Measurements from ENCODE around the gene ATP8B3.

Gene ATP8B3, protein sequence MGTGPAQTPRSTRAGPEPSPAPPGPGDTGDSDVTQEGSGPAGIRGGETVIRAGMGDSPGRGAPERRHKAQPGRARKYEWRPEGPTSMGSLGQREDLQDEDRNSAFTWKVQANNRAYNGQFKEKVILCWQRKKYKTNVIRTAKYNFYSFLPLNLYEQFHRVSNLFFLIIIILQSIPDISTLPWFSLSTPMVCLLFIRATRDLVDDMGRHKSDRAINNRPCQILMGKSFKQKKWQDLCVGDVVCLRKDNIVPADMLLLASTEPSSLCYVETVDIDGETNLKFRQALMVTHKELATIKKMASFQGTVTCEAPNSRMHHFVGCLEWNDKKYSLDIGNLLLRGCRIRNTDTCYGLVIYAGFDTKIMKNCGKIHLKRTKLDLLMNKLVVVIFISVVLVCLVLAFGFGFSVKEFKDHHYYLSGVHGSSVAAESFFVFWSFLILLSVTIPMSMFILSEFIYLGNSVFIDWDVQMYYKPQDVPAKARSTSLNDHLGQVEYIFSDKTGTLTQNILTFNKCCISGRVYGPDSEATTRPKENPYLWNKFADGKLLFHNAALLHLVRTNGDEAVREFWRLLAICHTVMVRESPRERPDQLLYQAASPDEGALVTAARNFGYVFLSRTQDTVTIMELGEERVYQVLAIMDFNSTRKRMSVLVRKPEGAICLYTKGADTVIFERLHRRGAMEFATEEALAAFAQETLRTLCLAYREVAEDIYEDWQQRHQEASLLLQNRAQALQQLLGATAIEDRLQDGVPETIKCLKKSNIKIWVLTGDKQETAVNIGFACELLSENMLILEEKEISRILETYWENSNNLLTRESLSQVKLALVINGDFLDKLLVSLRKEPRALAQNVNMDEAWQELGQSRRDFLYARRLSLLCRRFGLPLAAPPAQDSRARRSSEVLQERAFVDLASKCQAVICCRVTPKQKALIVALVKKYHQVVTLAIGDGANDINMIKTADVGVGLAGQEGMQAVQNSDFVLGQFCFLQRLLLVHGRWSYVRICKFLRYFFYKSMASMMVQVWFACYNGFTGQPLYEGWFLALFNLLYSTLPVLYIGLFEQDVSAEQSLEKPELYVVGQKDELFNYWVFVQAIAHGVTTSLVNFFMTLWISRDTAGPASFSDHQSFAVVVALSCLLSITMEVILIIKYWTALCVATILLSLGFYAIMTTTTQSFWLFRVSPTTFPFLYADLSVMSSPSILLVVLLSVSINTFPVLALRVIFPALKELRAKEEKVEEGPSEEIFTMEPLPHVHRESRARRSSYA (N-terminal part only)

DNA sequence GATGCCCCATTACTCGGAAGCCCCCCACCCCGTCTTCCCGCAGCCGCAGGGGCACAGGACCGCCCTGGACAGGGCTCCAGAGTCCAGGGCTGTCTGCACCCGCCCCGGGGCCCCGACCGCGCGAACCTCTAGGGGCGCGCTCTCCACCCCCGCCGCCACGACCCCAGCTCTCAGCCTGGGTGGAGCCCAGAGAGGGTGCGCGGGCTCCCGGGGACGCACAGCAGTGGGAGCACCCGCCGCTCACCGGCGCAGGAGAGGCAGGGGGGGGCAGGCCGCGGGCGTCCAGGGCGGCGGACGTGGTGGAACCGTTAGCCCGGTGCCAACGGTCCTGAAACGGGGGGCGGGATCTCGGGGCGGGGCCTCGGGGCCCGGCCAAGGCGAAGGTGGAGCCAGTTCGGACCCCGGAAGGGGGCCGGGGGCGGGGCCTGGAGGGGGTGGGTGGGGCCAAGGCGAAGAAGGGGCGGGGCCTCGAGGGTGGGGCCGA lies at the start of gene ATP8B3:
Gene ATP8B3 (minus strand): TSS at position 335 of the 484 bp plus-strand sequence. CDS start 540 bp downstream, outside the sequence.
- no peak for DNase-seq

DNA sequence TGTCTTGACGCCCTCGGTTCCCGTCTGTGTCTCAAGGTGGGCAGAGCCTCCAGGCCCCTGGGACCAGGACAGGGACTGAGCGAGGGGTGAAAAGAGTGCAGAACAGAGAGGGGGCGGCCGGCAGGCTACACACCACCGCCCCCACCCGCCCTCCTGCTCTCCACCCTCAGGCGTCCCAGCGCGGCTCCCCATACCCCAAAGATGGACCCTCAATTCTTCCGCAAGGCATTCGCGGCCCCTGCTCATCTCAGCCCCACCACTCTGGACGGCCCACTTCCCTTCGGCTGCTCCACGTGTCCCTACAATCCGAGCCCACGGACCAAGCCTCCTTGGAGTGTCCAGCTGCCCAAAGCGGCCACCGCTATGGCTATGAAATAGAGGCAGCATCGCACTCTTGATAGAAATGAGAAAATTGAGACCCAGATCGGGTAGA lies 49.5 kb upstream of the ATP8B3 start:
- DNase-seq = no peak

DNA sequence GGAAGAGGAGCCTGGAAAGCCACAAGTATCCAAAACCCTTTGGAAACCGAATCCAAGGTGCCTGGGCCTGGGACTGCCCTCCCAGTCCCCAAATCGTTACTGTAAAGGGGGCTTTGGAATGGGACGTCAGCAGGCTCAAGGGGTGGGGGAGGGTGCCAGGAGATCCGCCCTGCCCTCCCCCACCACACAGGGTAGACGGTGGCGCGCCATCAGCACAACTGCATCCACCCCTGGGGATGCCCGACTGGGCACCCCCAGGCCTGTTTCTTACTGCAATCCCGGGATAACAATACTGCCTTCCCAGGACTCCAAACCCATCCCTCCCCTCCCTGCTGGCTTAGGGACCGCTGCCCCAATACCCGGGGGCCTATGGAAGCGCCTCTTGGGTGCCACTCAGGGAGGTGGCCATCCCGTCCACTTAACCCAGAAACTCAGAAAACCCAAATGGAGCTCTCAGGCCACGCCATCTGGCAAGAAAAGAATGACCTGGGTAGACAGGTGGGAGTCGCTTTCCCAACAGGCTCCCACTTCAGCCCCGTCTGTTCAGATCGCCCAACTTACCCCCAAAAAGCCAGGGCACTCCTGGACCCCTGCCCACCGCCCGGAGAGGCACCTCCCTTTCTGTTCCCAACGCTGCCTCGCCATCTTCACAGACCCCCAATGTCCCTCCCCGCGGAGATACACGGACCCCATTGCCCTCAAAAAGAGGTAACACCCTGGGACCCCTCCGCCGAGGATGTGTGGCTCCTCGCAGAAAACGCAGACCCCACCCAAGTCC lies 48.9 kb upstream of the ATP8B3 start:
- no peak for DNase-seq

DNA sequence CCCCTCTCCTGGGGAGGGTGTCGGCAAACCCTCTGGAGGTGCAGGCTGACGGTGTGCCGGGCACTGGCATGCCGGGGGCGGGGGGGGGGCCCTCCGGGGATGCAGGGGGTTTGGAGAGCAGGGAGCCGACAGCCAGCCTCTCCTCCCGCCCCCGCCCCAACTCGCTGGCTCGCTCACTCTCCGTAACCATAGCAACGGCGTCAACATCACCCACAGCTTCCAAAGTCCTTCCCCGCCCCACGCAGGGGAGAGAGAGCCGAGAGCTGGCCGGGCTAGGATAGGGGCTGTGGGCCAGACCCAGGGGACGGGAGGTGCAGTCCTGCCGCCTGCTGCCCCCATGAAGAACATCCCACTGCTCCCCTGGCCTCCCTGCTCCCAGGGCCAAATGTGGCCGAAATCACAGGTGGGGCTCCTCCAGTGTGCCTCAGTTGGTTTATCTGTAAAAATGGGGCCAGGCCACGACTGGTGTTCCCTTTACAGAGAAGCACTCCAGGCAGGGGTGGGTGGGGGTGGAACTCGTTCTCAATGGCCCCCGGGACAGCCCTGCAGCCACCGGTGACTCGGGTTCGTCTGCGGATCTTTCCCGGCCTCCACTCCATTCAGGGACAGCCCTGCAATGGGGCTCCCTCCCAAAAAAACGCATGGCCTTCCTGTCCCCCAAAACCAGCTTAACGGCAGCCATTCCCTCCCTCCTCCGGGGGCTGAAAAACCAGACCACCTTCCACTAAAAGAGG lies 48.1 kb upstream of the ATP8B3 start:
- peak; percentile 22 for DNase-seq

DNA sequence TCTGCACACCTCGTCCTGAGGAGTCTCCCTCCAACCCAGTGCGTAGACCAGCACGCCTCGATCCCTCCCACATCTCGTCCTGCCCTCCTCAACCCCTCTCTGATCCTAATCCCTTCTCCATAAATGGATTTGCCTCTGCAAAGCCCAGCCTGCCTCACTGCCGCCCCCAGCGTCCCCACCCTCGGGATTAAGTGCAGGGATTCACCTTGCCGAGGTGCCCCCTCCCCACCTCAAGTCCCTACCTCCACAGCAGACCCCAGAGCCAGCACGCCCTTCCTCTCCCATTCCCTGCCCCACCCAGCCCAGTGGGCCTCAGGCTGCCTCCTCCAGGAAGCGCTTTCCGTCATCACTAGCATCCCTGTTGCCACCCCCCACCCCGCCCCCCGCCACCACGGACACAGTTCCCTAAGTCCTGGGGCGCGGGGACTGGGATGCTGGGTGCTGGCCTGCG lies 47.3 kb upstream of the ATP8B3 start:
- DNase-seq = no peak

DNA sequence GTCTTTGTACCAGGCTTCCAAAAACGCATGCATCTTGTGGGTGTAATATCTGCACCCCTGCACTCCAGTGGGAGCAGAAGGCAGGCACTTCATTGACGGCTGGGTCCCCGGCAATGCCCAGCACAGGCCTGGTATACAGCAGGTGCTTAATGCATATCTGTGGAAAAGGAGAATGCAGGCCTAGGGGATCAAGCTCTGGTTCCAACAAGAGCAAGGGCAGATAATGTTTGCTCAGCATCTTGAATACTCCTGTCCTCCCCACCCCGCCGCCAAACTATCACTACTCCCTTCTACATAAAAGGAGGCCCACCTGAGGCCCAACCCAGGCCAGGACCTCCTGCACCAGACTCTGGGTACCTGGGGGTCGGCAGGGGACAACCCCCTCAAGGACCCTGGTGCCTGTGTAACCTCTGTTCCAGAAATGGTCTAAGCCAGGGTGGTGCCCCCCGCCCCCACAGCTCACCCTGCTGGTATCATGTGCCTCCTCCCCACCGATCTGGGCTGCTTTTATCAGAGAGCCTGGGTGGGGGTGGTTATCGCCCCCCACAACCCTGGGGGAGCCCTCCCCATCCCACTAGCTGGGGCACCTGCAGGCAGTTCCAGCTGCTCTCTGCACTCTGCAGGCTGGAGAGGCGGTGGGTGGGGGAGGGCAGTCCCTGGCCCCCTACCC lies 46.5 kb upstream of the ATP8B3 start:
- DNase-seq = no peak

DNA sequence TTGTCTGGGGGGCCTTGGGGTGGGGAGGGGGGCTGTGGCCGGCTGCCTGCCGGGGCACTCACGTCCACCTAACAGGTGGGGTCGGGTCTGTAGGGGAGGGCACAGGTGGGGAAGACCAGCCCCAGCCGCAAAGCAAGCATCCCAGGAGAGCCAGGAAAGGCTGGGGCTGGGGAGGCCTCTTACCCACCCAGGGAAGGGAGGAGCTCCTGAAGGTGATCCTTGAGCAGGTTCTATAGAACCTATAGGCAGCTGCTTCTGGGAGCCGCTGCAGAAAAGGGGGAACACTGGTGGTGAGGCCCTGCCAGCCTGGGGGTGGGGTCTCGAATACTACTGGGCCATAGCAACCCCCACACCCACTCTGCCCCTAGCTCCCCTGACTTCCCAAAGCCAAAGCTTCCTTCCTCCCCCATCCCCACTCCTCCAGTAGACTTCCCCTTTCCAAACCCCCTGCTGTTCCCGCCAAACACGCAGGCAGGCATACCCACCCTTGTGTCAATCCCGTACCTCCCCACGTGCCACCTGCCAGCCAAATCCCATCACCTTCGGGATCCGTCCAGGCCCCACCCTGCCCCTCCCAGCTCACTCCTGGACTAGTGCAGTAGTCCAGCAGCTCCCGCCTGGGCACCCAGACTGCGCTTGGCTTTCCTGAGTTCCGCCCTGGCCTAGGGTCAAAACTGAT lies 45.7 kb upstream of the ATP8B3 start:
- no peak for DNase-seq

DNA sequence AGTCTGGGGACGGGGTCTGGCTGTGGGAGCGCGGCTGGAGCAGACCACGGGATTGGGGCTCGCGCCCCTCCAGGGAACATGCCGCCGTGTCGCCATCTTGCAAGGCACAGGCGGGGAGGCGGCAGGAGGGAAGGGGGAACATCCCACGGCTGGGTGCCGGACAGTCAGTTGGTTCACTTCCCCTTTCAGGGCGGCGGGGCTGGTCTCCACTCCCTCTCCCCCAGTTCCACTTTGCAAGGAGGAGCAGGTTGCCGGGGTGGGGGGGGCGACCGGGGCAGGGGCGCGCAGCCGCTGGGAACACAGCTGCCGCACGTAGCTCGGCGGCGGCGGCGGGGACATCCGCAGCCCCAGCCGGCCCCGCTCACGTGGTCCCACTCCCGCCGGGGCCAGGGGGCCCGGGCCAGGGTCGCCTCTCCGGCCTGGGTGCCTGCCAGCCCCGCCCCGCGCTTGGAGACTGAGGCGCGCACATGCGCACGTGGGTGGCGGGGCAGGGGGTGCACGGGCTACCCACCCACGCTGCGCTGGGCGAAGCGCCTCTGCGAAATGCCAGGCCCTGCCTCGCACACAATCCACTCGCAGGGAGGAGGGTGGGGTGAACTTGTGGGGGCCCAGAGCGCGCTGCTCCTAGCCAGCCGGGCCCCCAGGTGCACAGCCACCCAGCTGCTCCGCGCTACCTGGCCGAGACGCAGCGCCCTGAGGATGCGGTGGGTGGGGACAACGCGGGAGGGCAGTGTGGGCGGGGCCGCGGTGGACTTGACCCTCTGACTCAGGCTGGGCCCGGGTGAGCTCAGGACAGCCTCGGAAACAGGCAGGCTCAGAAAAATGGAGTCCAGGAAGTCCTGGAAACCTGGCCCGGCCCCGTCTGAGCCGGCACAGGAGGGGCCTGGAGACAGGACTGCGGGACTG lies 44.9 kb upstream of the ATP8B3 start:
- no peak for DNase-seq

DNA sequence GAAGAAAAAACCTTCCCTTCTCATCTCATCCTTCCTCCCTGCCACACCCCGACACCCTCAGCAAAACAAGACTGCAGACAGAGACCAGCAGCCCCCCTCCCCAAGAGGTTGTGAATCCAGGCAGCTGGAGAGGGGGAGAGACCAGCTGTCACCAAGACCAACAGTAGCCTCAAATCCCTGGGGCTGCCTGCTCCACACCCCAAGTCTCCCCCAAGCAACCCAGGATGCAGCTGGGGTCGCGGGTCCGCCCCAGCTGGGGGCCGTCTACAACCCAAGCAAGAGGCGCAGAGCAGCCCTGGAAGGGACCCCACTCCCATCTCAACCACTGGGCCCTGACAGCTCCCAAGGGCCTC lies 44.2 kb upstream of the ATP8B3 start:
- DNase-seq = no peak

DNA sequence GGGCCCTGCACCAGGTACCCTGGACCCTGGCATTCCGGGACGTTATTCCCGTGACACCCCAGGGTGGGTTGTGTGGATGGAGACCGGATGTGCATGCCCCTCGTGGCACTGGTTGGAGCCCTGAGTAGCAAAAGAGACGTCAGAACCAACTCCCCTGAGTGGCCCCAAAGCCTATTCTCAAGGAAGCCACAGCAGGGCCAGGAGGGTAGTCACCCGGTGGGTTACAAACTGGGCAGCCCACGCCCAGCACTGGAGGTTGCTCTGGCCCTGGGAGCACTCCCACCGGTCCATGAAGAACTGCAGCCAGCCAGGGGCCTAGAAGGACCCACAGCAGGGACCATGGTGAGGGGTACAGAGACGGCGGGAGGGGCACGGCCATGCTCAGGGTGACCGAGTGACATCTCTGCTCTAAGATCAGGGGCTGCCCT lies 43.8 kb upstream of the ATP8B3 start:
- no peak for DNase-seq

DNA sequence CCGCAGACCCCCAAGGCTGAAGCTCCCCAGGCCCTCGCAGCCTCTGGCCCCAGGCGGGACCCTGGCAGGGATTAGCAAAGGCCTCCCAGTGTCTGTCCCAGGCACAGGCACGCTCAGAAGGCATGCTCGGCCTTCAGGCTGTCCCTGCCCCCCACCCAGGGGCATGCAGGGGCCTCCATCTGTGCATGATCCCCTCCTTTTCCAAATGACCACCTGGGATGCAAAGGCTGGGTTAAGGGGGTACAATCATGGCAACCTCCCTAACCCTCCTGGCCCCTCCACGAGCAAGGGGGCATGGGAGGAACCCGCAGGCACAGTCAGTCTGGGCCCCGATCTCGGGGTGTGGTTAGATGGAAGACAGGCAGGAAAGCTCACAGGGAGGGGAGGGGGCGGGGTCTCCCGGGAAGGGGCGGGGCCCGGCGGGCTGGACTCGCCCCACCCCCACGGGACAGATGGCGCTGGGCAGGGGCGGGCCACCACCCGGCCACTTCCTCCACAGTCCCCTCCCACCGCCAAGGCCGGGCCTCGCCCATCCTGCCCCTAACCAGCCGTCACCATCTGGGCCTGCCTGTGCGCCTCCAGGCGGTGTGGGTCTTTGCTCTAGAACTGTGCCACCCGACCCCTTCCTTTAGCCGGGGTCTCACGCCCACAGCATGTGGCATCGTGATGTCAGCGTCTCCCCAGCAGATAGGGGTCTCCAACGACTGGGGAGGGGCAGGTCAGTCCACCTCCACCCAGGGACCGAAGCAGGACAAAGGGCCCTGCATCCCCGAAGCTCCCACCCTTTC lies 43.2 kb upstream of the ATP8B3 start:
- DNase-seq = peak; percentile 43

DNA sequence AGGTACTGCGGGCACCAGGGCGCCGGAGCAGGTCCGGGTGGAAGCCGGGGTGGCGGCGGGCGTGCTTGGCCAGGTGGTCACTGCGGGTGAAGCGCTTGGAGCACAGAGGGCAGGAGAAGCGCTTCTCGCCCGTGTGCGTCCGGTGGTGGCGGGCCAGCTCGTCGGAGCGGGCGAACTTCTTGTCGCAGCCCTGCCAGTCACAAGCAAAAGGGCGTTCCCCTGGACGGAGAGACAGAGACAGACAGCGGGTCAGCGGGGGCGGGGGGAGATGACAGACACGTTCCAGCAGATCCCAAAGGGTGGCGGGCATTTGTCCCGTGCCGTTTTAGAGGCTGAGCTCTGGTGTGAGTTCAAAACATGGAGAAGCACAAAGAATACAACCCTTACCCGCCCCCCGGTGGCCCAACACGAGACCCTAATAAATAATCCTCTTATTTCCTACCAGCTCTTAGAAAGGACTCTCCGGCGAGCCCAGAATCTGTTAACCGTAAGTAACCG lies 42.5 kb upstream of the ATP8B3 start:
- no peak for DNase-seq

DNA sequence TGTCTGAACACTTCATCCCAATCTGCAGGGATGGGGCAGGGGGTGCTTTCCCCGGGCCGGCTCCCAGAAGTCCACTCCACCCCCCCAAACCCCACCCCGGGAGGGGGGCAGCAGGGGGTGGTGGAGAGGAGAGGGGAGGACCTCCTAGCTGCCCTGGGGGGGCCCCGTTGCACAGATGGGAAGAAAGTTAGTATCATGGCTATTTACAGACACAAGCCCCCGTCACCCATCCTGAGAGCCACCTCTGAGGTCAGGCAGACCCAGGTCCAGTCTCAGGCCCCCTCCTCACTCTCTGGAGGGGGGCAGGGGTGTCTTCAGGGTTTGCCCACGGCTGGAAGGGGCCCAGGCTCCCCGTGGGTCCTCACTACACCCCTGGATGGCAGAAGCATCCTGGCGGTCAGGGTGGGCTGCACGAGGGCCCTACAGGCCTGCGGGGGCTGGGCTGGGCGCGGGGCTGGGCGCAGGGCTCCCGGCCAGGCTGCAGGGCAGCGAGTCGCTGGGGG lies 42.0 kb upstream of the ATP8B3 start:
- DNase-seq = no peak

DNA sequence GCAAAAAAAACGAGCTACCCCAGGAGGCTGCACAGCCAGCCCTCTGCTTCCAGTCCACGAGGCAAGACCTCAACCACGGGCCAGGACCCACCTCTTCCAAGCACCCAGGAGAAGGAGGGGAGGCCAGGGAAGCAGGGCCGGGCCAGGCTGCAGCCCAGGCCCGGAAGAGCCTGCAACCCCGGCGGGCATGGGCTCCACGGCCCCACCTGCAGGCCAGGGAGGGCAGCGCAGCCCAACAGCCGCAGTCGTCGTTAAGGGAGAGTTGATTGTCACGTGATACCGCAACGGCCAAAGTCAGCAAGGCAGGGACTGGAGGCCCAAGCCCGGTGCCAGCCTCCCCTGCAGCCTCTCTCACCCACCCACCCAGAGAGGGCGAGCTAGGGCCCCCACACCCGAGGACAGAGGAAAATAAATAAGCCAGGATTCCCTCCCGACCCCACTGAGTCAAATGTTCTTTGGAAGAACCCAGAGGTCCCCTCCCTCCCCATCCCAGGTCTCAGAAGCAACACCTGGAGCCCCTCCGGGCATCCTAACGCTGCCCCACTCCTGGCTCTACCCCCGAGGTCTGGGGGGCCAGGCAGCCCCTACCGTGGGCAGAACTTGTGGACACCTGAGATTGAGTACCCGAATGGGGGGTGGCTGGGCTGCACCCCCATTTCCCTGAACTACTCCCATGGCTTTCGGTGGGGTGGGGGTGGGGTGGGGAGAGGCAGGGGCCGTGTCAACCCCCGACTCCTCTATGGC lies 41.4 kb upstream of the ATP8B3 start:
- peak; percentile 36 for DNase-seq

DNA sequence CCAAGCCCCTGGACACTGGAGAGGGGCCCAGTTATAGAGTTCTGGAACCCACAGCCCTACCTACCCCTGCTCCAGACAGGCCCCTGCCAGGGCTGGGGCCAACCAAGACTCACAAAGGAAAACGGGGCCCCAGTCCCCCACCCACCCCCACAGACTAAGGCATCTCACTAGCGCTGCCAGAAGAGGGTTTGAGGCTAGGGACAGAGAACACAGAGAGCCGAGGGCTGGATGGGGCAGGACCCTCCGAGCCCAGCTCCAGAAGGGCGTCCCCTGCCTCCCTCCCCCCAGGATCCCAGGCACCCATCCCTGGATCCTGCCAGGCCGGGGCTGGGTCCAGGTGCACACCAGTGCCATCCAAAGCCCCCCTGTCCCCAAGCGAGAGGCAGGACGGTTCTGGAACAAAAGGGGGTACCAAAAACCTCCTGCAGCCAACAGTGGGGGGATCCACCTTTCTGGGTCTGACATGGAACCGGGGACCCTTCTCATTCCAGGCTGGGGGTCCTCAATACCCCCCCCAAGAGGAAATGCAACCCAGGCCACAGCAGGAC lies 40.6 kb upstream of the ATP8B3 start:
- DNase-seq = no peak
